OCI-LY7 (cell line): Measurements from ENCODE around the gene TSTD1.

ENCODE experiments used
- EZH2phosphoT487 ChIP-seq: fragments of 200-600 bp; sonication (generic); IDR thresholded peaks from 2 replicates; pipeline ENCODE4 v1.6.1; 2018; ENCODE audit warnings: low read depth, borderline replicate concordance, mild to moderate bottlenecking, mixed run types, antibody characterized with exemption, low read length, moderate library complexity, mixed read lengths
- TF ChIP-seq, protein P1 (sequence below): fragments of 200-600 bp; sonication (generic); conservative IDR thresholded peaks from 2 replicates; pipeline ENCODE4 v1.5.1; 2014; ENCODE audit warnings: mild to moderate bottlenecking, antibody characterized with exemption, low read length, moderate library complexity, mixed read lengths

- TF ChIP-seq, protein P1, sequence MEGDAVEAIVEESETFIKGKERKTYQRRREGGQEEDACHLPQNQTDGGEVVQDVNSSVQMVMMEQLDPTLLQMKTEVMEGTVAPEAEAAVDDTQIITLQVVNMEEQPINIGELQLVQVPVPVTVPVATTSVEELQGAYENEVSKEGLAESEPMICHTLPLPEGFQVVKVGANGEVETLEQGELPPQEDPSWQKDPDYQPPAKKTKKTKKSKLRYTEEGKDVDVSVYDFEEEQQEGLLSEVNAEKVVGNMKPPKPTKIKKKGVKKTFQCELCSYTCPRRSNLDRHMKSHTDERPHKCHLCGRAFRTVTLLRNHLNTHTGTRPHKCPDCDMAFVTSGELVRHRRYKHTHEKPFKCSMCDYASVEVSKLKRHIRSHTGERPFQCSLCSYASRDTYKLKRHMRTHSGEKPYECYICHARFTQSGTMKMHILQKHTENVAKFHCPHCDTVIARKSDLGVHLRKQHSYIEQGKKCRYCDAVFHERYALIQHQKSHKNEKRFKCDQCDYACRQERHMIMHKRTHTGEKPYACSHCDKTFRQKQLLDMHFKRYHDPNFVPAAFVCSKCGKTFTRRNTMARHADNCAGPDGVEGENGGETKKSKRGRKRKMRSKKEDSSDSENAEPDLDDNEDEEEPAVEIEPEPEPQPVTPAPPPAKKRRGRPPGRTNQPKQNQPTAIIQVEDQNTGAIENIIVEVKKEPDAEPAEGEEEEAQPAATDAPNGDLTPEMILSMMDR = no peak
- no peak for TF ChIP-seq EZH2phosphoT487
These were observed 5.0 kb downstream of the TSTD1 start for GRCh38 chr1:161033751-161034150.
